ENCODE data around the gene CYP2S1.

DNA sequence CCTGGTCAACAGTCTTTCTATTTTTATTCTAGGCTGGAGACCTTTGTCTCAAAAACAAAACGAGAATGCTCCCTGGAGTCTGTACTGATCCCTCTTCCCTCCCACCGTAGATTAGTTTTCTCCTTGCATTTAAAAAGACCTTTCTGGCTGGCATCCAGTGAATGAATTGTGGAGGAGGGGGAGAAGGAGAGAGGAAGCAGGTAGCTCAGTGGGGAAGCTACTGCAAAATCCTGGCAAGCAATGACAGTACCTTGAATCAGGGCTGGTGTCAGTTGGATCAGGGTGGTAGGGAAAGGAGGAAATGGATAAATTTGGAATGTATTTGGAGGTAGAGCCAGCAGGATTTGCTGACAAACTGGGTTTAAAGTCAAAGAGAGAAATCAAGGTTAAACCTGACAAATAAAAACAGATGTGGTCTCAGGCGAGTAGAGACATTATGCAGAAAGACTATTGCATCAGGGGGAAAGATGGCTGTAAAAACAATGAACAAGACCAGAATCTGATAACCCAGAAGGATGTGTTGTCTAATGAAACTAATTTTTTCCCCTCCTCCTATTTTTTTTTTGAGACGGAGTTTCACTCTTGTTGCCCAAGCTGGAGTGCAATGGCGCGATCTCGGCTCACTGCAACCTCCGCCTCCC is 3.5 kb upstream of the CYP2S1 start:
- no peak for TF ChIP-seq POLR2AphosphoS5 (IDR thresholded peaks at IDR 0.05; ENCODE audit: low read depth)
- TF ChIP-seq, protein P1, sequence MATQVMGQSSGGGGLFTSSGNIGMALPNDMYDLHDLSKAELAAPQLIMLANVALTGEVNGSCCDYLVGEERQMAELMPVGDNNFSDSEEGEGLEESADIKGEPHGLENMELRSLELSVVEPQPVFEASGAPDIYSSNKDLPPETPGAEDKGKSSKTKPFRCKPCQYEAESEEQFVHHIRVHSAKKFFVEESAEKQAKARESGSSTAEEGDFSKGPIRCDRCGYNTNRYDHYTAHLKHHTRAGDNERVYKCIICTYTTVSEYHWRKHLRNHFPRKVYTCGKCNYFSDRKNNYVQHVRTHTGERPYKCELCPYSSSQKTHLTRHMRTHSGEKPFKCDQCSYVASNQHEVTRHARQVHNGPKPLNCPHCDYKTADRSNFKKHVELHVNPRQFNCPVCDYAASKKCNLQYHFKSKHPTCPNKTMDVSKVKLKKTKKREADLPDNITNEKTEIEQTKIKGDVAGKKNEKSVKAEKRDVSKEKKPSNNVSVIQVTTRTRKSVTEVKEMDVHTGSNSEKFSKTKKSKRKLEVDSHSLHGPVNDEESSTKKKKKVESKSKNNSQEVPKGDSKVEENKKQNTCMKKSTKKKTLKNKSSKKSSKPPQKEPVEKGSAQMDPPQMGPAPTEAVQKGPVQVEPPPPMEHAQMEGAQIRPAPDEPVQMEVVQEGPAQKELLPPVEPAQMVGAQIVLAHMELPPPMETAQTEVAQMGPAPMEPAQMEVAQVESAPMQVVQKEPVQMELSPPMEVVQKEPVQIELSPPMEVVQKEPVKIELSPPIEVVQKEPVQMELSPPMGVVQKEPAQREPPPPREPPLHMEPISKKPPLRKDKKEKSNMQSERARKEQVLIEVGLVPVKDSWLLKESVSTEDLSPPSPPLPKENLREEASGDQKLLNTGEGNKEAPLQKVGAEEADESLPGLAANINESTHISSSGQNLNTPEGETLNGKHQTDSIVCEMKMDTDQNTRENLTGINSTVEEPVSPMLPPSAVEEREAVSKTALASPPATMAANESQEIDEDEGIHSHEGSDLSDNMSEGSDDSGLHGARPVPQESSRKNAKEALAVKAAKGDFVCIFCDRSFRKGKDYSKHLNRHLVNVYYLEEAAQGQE (IDR thresholded peaks at IDR 0.05; ENCODE audit: insufficient replicate concordance, low read depth) = no peak
